GM21576 (cell line): Measurements from ENCODE around the gene COPS2.

Experiments used
- ATAC-seq: cut with Tn5 transposase; IDR thresholded peaks from one replicate; pipeline ENCODE4 v1.9.1; 2021; ENCODE audit warnings: mild to moderate bottlenecking, moderate library complexity; ENCODE audit not compliant: unreplicated experiment

COPS2 gene

DNA sequence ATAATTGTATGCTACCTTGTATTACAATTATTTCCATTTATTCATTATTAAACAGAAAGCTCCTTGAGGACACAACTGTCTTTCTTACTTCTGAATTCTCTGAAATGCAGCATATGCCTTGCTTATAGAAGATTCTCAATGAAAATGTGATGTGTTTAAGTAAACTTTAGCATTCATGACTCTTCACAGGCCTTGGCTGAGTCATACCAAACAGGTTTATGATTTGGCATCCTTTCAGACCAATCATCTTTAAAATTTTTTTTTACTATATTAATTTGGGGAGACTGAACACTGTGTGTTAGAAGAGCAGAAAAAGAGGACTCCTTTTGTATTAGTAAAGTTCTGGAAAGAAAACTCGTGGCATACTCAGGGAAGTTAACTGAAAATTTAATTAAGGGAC, 8.3 kb upstream of the COPS2 start:
- ATAC-seq: no peak

DNA sequence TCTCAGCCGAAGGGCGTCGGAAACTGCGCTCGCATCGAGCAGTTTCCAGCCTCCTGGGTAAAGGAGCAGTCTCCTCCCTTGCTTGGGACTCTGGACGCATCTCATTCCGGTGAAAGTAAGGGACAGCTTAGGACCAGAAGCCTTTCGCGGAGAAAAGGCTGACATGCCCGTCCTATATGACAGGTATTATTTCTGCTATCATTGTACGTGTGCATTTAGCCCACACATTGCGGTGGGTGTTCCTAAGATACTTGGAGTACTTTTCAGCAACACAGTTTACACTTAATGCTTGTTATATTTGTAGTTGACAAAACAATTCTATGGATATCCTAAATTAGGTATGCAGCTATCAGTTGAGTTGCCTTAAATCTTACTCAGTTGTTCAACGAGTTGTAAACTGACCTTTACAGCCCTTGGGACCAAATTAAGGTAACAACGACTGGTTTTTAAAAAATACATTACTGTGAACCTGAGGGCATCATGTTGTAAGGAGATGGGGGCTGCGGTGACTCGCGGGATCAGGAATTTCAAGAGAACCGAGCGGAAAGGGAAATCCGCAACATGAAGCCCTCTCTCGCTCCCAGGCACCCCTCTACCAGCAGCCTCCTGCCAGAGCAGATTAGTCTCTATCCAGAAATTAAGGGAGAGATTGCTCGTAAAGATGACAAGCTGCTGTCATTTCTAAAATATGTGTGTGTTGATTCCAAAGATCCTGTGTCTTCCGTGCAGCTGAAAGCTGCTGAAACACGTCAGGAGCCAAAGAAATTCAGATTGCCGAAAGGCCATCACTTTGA, 632 bp upstream of the COPS2 start:
- ATAC-seq: no peak

DNA sequence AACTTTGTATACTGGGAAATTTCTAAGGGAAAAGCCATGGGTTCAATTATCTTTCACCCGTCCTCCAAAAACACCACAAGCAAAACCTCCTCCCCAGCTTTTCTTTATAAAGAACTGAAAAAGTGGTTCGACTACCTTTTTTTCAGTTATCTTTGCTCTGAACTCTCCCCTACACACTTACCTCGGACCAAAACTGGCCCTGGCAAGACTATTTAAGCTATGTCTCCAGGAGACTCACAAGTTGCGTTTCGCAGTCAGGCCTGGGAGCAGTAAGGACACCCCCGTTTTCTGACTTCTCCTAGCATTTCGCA, 645 bp downstream of the COPS2 start:
- no peak for ATAC-seq

DNA sequence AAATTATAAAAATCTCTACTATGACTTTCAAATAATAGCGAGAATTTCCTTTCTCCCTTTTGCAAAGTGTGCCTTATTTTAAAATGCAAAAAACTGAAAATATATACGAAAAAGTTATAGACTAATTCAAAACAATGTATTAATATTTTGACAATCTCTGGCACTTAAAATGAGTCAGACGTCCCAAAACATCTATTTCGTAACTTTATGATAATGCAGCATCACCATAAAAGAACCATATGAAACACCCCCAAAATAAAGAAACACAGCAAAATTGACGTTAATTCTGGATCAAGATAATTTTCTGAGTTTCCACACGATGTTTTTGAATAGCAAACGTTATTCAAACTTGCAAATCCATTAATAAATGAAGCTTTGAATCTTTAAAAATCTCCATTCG, 1.0 kb downstream of the COPS2 start:
- ATAC-seq: no peak

DNA sequence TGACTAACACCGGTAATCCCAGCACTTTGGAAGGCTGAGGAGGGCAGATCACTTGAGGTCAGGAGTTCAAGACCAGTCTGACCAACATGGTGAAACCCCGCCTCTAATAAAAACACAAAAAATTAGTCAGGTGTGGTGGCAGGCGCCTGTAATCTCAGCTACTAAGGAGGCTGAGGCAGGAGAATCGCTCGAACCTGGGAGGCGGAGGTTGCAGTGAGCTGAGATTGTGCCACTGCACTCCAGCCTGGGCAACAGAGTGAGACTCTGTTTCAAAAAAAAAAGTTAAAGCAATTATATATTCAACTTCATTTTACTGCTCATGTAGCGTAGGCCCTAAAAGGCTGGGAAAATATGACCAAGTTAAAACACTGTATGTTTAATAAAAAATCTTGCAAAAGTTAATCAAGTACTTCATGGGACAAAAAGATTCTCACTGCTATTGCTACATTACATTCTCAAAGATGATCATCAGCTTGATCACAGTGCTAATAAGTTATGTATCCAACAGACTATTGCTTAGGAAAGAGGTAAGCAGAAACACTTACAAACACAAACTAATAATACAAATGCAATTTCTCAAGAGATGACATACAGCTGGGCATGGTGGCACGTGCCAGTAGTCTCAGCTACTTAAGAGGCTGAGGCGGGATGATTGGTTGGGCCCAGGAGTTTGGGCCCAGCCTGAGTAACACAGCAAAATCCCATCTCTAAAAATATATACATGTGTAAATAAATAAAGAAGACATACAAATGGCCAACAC, 2.7 kb downstream of the COPS2 start:
- ATAC-seq: no peak

DNA sequence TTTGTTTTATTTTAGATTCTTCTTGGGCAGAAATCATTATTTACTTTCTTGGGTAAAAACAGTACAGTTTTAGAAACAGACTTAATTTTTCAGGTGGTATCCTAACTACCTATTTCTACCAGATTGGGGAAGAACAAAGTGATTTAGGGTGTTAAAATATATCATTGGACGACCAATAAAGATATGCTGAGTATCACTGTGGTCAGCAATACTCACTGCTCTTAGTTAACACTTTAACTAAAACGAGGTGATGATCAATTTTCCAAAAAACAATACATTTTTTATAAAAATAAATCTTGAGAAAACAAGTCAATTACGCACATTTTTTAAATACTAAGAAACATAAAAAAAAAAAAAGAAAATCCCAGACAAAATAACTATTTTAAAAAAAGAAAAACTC, 3.6 kb downstream of the COPS2 start:
- no peak for ATAC-seq

DNA sequence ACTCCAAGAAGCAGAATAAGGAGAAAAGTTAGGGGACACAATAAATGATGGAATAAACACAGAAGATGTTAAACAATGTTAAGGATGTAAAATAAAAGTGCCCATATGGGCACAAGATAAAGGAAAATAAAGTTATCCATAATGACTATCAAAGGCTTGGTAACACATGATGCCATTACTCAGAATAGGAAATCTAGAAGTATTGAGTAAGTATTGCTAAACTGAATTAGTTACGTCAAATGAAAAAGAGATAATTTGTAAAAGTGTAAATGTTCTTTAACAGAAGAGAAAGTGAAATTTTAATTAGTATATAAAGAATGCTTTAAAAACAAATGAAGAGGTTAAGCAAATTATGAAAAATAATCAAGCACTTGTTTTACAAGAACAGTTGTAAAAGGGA, 6.7 kb downstream of the COPS2 start:
- ATAC-seq: no peak

DNA sequence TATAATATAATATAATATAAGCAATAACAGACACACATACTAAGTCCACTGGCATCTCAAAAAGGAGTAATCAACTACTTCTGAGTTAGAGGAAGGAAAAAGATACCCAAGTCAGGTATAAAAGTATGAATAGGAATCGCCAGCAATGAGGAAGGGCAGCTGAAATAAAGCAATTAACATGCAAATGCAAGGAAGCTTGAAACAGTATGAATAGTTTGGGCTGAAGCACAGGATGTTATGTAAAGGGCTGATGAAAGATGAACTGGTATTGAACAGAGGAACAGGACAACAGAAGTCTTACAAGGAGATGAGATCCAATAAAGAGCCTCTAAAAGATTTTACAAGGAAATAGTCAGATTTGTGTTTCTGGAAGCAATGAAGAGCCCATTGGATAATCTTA, 7.1 kb downstream of the COPS2 start:
- no peak for ATAC-seq

DNA sequence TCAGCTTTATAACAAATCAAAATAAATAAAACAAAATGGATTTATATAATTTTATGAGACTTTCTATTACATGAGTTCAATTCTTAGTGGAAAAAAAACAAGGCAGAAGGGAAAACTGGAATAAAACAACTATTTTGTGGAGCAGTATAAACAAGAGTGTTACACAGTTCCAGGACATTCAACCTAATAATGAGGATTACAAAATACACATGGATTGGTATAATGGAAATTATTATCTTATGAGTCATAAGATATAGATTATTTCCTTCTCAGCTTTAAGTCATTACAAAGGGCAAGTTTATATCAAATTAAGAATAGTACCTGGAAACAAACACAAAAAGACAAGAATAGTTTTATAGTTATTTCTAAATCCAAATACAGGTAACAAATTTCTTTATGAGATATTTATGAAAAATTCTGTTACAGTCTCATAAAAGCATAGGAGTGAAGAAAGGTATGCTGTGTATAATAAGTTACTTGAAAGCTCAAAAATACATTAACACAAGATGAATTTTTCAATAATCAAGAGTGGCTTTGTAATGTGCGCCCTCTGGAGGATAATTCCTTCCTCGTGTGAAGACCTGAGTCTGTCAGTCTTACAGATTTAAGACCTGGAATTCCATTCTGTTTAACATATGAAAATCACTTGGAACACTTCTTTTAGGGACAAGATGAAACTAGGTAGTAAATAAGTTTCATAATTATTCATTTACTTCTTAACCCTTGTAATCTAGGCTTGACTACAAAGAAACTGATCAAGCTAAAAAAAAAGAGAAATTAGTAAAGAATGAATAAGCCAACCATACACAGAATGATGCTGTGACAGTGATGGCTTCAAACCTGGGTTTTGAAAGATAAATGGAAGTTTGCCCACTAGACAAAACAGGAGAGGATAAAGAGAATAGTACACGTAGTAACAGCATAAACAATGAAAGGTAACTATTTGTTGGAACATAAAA, 9.5 kb downstream of the COPS2 start:
- no peak for ATAC-seq

DNA sequence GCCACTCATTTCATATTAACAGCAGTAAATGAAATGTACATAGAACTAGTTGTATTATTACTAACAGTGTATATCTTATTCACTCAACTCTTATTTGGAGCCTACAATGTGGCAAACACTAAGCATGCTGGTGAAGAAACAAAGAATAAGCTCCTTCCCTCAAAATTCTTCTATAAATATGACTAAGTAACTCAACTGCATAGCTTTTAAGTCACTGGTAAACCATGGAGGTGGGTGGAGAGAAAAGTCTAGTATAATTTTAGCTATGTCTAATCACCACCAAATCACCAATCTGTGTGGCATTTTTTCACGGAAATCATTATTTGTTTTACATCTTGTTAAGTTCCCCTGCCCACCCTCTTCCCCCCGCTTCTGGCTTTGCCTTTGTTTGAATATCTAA, 17.5 kb downstream of the COPS2 start:
- no peak for ATAC-seq

DNA sequence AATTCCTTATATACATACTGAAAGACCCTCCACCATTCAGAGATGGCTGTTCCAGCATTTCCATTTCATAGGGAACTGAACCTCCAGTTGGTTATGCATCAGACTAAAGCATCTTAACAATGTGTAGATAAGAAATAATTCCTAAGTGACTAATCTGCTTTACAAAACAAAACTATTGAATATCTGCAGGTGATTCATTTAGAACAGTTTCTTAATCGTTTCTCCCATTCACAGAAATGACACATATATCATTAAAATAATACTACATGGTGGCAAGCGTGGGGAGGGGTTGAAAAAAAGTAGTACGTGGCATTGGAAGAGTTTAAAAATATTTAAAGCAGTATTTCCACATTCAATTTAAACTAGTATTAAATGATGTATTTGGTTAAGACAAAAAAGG, 19.5 kb downstream of the COPS2 start:
- ATAC-seq: no peak

DNA sequence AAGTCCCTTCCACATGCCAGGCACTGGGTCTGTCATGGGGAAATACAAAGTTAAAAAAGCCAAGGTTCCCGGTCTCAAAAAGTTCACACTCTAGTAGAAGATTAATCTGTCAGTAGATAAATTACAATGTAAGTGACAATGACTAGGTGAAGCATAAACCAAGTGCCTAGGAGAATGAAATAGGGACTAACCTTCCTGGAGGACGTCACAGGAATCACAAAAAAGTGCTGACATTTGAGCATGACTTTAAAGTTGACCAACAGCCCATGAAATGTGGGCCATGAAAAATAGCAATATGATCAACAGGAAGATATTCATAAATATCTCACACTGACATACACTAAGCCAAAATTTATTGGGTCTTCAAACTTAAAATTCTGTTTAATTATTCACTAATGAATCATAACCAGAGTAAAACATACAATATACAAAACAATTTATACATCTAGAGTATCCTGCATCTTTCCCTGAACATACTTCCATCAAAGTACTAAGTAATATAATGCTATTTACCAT, 20.0 kb downstream of the COPS2 start:
- no peak for ATAC-seq

DNA sequence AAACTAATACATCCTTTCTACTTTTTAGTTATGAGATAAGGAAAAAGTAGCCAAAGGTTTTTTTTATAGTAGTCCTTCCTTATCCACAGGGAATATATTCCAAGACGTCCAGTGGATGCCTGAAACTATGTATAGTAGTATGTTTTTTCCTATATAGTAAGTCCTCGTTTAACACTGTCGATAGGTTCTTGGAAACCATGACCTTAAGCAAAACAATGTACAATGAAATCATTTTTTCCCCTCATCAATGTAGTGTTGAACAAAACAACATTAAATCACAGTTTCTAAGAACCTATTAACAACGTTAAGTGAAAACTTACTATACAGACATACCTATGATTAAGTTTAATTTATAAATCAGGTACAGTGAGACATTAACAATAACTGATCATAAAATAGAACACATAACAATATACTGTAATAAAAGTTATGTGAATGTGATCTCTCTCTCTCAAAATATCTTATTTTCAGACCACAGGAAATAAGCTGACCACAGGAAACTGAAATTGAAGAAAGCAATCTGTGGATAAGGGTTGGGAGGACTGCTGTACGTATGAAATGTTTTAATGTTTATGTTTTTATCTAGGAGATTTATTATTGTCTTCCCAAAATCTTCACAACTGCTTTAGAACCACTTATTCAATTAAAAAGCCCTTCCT, 20.6 kb downstream of the COPS2 start:
- ATAC-seq: no peak

DNA sequence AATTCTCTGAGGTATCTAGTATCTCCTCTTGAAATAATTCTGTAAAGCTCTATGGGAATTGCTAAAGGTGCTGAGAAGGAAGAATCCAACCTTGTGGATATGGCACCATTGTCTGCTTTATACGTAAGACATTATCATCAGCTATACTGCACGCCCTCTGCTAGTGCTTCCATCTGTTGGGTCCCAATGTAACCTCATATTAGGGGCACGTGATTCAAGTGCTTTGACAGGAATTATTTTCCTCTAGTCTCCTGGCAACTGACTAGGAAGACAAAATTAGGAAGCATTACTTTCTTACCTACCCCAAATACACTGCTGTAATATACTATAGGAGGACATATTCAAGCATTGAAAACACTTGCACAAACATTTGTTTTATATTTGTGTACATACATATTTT, 24.0 kb downstream of the COPS2 start:
- ATAC-seq: no peak

DNA sequence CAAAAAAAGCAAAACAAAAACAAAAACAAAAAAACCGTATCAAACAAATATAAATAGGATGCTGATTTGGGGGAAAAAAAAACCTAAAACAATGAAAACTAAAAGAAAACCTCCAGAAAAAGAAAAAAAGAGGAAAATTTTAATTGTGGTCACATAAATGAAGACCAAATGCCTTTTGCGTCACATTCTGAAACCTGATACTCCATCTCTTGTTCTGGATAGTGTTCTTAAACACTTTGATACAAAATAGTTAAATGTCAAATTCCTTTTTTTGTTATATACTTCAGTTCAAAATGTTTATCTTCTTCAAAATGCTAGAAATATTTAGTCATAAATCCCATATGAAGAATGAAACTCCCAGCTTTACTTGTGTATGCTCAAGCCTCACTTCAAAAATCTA, 31.0 kb downstream of the COPS2 start:
- no peak for ATAC-seq

DNA sequence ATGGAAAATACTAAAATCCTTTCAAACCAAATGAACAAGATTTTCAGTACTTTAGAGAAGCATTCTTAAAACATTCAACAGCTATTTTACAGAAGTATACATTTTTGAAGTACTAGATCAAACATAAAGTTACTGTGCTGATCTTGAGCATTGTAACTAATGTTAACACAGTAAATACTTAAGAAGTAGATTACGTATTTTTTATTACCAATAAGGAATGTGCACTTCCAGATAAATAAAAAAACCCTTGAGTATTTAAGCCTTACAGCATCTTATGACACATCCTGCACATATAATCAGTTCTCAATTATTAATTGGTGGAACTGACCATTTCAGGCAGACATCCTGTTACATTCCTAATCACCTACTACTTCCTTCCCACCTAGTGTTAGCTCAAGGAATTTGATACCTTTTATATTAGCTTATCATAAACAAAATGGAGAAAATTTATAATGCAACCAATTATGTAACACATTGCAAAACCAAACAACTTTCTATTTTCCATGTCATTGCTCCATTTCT, 32.8 kb downstream of the COPS2 start:
- ATAC-seq: no peak

DNA sequence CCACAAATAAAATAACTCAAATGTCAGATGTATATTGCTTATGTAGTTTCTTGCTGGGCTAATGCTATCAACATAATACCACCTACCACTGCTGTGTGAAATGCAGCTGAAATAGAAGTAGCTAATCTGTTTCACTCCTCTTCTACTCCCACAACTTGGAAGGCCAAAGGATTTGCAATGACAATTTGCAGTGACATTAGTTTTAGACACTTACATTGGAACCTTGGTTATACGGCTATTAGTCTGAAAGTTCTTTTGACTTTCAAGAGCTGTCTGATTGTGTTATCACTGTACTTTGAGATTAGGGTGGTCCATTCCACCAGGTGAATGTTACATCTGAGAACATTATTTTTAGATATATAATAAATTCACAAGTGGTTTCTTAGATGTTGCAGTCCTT, 33.5 kb downstream of the COPS2 start:
- ATAC-seq: no peak

DNA sequence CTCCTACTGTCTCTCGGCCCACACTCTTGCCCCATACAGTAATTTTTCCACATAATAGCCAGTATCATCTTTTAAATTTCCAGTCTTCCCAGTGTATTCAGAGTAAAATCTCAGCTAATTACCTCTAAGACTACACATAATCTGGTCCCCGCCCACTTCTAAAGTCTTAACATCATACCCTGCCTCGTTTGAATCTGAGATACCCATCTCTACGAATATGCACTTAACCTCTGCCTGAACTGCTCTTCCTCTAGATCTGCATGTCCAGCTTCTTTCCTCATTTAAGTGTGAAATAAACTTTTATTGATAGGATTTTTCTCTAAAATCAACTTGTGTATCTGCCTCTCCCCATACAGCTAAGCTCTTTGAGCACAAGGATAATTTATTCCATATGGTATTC, 34.6 kb downstream of the COPS2 start:
- no peak for ATAC-seq

DNA sequence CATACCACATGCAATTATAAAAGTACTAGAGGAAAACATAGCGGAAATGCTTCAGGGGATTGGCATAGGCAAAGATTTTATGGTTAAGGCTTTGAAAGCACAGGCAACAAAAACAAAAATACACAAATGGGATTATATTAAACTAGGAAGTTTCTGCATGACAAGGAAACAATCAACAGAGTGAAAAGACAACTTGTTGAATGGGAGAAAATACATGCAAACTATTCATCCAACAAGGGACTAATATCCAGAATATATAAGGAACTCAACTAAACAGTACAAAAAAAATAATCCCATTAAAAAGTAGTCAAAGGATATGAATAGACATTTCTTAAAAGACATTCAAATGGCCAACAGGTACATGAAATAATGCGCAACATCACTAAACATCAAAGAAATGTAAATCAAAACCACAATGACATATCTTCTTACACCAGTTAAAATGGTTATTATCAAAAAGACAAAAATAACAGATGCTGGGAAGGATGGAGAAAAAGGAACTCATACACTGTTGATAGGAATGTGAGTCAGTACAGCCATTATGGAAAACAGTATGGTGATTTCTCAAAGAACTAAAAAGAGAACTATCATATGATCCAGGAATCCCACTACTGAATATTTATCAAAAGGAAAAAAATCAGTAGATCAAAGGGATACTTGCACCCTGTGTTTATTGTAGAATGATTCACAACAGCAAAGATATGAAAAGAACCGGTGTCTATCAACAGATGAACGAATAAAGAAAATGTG, 39.1 kb downstream of the COPS2 start:
- no peak for ATAC-seq

DNA sequence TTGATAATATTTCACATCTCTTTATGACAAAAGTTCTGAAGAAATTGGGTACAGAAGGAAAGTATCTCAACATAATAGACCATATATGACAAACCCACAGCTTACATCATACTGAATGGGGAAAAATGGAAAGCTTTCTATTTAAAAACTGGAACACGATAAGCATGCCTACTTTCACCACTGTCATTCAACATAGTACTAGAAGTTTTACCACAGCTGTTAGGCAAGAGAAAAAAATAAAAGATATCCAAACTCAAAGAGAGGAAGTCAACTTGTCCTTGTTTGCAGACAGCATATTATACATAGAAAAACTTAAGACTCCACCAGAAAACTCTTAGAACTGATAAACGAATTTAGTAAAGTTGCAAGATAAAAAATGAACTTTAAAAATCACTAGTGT, 40.3 kb downstream of the COPS2 start:
- ATAC-seq: no peak
